IPS DF 19.7 (cell line): Measurements from ENCODE around the gene XCL1.

ENCODE experiments used
- DNase-seq: peaks from one replicate; pipeline ENCODE4 v3.0.0-alpha.2; 2013; ENCODE audit warnings: low read depth, low spot score

XCL1 gene

GRCh38 chr1:168605443-168605842, 29.0 kb downstream of the XCL1 start:
- DNase-seq, result no peak

GRCh38 chr1:168606096-168606495, 29.7 kb downstream of the XCL1 start:
- DNase-seq, result no peak

GRCh38 chr1:168607872-168608428, 31.5 kb downstream of the XCL1 start:
- no peak for DNase-seq

- DNase-seq, result no peak
Measured at GRCh38 chr1:168608796-168609715, 32.7 kb downstream of the XCL1 start.

GRCh38 chr1:168609741-168610510, 33.5 kb downstream of the XCL1 start:
- no peak for DNase-seq

GRCh38 chr1:168613038-168613451, 36.6 kb downstream of the XCL1 start:
- no peak for DNase-seq

GRCh38 chr1:168613691-168614231, 37.4 kb downstream of the XCL1 start:
- no peak for DNase-seq

- DNase-seq, result no peak
Measured at GRCh38 chr1:168614235-168614634, 37.8 kb downstream of the XCL1 start.

- no peak for DNase-seq
Measured at GRCh38 chr1:168615965-168616364, 39.6 kb downstream of the XCL1 start.

GRCh38 chr1:168617974-168618750, 41.8 kb downstream of the XCL1 start:
- no peak for DNase-seq

GRCh38 chr1:168618886-168619285, 42.5 kb downstream of the XCL1 start:
- DNase-seq, result no peak

GRCh38 chr1:168621356-168621755, 45.0 kb downstream of the XCL1 start:
- DNase-seq, result peak; percentile 20

- DNase-seq, result no peak
Measured at GRCh38 chr1:168623003-168623828, 46.8 kb downstream of the XCL1 start.

GRCh38 chr1:168623831-168624230, 47.4 kb downstream of the XCL1 start:
- no peak for DNase-seq

- no peak for DNase-seq
Measured at GRCh38 chr1:168626326-168626725, 49.9 kb downstream of the XCL1 start.

- no peak for DNase-seq
Measured at GRCh38 chr1:168627370-168627769, 51.0 kb downstream of the XCL1 start.

- no peak for DNase-seq
Measured at GRCh38 chr1:168628807-168629206, 52.4 kb downstream of the XCL1 start.

- DNase-seq, result no peak
Measured at GRCh38 chr1:168629466-168629865, 53.1 kb downstream of the XCL1 start.
